K562 (cell line): Measurements from ENCODE around the gene IPO13. TPM values are rescaled to one million over a fixed set of nuclear protein-coding genes. Genes with fewer than 3 reads are reported as not detected.
A peak's percentile ranks its signal among the peaks of the same experiment; 100 is the strongest.

ENCODE experiments used
- ATF7 ChIP-seq: fragments of 450-650 bp; IDR thresholded peaks from 2 replicates; pipeline ENCODE4 v1.7.1; 2014; ENCODE audit warnings: mild to moderate bottlenecking, moderate library complexity
- BRF1 ChIP-seq: IDR thresholded peaks from 3 replicates; pipeline ENCODE4 v1.6.1; 2011; ENCODE audit warnings: borderline replicate concordance, mild to moderate bottlenecking; ENCODE audit not compliant: insufficient read length; ENCODE audit errors: extremely low read depth
- C11orf30 ChIP-seq: fragments of 450-650 bp; IDR thresholded peaks from 2 replicates; pipeline ENCODE4 v1.6.1; 2016; ENCODE audit warnings: low read depth, mild to moderate bottlenecking
- DACH1 ChIP-seq: fragments of 450-650 bp; IDR thresholded peaks from 2 replicates; pipeline ENCODE4 v1.6.1; 2018; ENCODE audit not compliant: partially characterized antibody
- HCFC1 ChIP-seq: IDR thresholded peaks from 2 replicates; pipeline ENCODE4 v1.6.1; 2012; ENCODE audit warnings: low read depth, low read length, improper control_type of control experiment
- HOMEZ ChIP-seq: fragments of 250-450 bp; sonication (Bioruptor Pico); IDR thresholded peaks from 2 replicates; pipeline ENCODE4 v1.4.0; 2020; ENCODE audit warnings: mild to moderate bottlenecking, moderate library complexity
- JUN ChIP-seq, 2 experiments: sonication (generic) in 1 of 2; formaldehyde crosslinking in 1 of 2; IDR thresholded peaks; 2 replicates each; pipeline versions ENCODE4 v1.6.1 to v1.8.0; 2012 to 2022; ENCODE audit warnings: borderline replicate concordance in 2 of 2, mild to moderate bottlenecking in 2 of 2, improper control_type of control experiment in 1 of 2, low read depth in 1 of 2, low read length in 1 of 2, missing genetic modification reagents in 1 of 2
- POLR2B ChIP-seq: fragments of 450-650 bp; IDR thresholded peaks from 2 replicates; pipeline ENCODE4 v1.6.1; 2018; ENCODE audit warnings: low read depth; ENCODE audit not compliant: partially characterized antibody
- SPI1 ChIP-seq: IDR thresholded peaks from 2 replicates; pipeline ENCODE4 v1.6.1; 2011; ENCODE audit warnings: low read depth, low read length, control low read depth, borderline replicate concordance
- STAG1 ChIP-seq: sonication (generic); formaldehyde crosslinking; IDR thresholded peaks from 2 replicates; pipeline ENCODE4 v1.5.0; 2020; ENCODE audit warnings: missing genetic modification reagents, borderline replicate concordance
- STAT5B ChIP-seq: fragments of 250-450 bp; sonication (Bioruptor Pico); IDR thresholded peaks from 2 replicates; pipeline ENCODE4 v1.8.0; 2021; ENCODE audit warnings: mild to moderate bottlenecking, inconsistent platforms
- SUPT5H ChIP-seq: fragments of 450-650 bp; IDR thresholded peaks from 2 replicates; pipeline ENCODE4 v1.6.1; 2016
- U2AF1 ChIP-seq: fragments of 200-400 bp; formaldehyde crosslinking; optimal IDR thresholded peaks from 2 replicates; pipeline ENCODE3; 2017; ENCODE audit warnings: mild to moderate bottlenecking, low read depth, low read length, moderate library complexity
- ZBTB2 ChIP-seq: fragments of 450-650 bp; IDR thresholded peaks from 2 replicates; pipeline ENCODE4 v1.6.1; 2016; ENCODE audit warnings: antibody characterized with exemption
- ZNF212 ChIP-seq: fragments of 450-650 bp; formaldehyde crosslinking; IDR thresholded peaks from 2 replicates; pipeline ENCODE4 v1.4.0; 2020; ENCODE audit warnings: mild to moderate bottlenecking
- ZNF217 ChIP-seq: sonication (generic); formaldehyde crosslinking; IDR thresholded peaks from 2 replicates; pipeline ENCODE4 v1.8.0; 2022; ENCODE audit warnings: mild to moderate bottlenecking, missing genetic modification reagents
- ZNF699 ChIP-seq: fragments of 250-450 bp; sonication (Bioruptor Pico); IDR thresholded peaks from 2 replicates; pipeline ENCODE4 v1.8.0; 2021; ENCODE audit warnings: mild to moderate bottlenecking, moderate library complexity; ENCODE audit not compliant: insufficient replicate concordance
- polyA plus RNA-seq, 8 experiments: library from polyadenylated mRNA; depleted of rRNA in 4 of 8; stranded (reverse) in 5 of 8; unstranded in 3 of 8; fragments of >200 nt; fragmentation: Nextera tagmentation in 2 of 8; fragmentation: Illumina TruSeq in 1 of 8; extraction: Ambion mirVana in 2 of 8; extraction: Trizol in 1 of 8; gene quantifications; 2 replicates each; pipeline versions ENCODE4 v1.2.1 to v1.2.3, GENCODE V29; 2011 to 2014; ENCODE audit warnings: inconsistent platforms in 1 of 8, missing spikeins in 1 of 8
- total RNA-seq, 7 experiments: library from RNA; depleted of rRNA in 6 of 7; stranded (reverse); fragments of >200 nt in 6 of 7; fragmentation: Illumina TruSeq in 2 of 7; extraction: Trizol in 2 of 7; gene quantifications; 2 replicates each; pipeline versions ENCODE4 v1.2.1 to v1.2.3, GENCODE V29; 2011 to 2021; ENCODE audit warnings: low replicate concordance in 1 of 7
- TF ChIP-seq, protein P1 (sequence below): sonication (generic); formaldehyde crosslinking; IDR thresholded peaks from 2 replicates; pipeline ENCODE4 v1.8.1; 2023; ENCODE audit warnings: mild to moderate bottlenecking, missing genetic modification reagents
- TF ChIP-seq, protein P2 (sequence below): IDR thresholded peaks from 2 replicates; pipeline ENCODE4 v1.6.1; 2012; ENCODE audit warnings: low read depth, low read length, improper control_type of control experiment, borderline replicate concordance
- TF ChIP-seq, protein P3 (sequence below): IDR thresholded peaks from 2 replicates; pipeline ENCODE4 v1.6.1; 2011; ENCODE audit not compliant: insufficient read length; ENCODE audit errors: extremely low read depth

The IPO13 gene
- total and polyA plus RNA-seq, 9 of the 15 experiments (the other 6 are each of a cell fraction or from before 2014, with no cell fraction given), result 7.0 to 30.8 (median 16.2) TPM

DNA sequence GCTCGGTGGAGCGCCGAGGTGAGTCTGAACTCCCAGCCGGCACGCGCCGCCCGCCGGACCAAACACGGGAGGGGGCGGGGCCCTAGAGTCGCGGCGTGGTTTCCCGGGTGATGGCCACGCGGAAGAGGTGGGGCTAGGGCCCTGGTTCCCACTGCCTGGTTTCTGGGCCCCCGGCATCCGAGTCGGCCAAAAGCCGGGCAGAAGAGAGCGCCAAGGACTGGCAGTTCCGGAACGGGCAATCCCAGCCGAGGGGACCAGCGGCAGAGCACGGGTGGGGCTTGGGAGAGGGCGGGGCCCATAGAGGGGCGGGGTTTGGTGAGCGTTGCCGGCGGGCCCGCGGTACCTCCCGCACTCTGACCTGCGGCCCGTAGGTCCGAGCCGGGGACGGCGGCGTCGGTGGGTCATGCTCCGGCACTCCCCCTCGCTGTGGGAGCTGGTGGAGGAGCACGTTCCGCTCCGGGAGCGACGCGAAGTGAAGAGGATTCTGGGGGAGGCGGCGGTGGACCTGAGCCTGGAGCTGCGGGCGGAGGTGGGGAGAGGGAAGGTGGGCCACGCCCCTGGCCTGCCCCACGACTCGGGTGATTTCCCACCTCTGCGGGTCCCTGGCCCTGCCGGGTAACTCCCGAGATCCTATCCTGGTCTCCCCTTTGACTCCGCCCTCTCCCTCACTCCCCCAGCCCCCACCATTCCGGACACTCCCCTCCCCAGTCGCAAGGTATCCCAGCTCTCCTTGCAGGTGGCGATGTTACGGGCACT is 44.9 kb downstream of the IPO13 start, which contains the start of gene CCDC24 (continued):
- peak; percentile 44 for TF ChIP-seq POLR2B
- TF ChIP-seq ZNF217 (CRISPR knock-in tag), result no peak
- peak; percentile 59; the same call in 1 of the 2 replicates for TF ChIP-seq ATF7
- no peak for TF ChIP-seq ZNF699
- peak; percentile 77 for TF ChIP-seq SUPT5H
- TF ChIP-seq, protein P1, sequence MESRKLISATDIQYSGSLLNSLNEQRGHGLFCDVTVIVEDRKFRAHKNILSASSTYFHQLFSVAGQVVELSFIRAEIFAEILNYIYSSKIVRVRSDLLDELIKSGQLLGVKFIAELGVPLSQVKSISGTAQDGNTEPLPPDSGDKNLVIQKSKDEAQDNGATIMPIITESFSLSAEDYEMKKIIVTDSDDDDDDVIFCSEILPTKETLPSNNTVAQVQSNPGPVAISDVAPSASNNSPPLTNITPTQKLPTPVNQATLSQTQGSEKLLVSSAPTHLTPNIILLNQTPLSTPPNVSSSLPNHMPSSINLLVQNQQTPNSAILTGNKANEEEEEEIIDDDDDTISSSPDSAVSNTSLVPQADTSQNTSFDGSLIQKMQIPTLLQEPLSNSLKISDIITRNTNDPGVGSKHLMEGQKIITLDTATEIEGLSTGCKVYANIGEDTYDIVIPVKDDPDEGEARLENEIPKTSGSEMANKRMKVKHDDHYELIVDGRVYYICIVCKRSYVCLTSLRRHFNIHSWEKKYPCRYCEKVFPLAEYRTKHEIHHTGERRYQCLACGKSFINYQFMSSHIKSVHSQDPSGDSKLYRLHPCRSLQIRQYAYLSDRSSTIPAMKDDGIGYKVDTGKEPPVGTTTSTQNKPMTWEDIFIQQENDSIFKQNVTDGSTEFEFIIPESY (CRISPR knock-in tag), result peak; percentile 55; the same call in 1 of the 2 replicates
- TF ChIP-seq HOMEZ, result no peak
- no peak for TF ChIP-seq STAG1 (CRISPR knock-in tag)
- TF ChIP-seq DACH1, result no peak
- TF ChIP-seq, protein P2, sequence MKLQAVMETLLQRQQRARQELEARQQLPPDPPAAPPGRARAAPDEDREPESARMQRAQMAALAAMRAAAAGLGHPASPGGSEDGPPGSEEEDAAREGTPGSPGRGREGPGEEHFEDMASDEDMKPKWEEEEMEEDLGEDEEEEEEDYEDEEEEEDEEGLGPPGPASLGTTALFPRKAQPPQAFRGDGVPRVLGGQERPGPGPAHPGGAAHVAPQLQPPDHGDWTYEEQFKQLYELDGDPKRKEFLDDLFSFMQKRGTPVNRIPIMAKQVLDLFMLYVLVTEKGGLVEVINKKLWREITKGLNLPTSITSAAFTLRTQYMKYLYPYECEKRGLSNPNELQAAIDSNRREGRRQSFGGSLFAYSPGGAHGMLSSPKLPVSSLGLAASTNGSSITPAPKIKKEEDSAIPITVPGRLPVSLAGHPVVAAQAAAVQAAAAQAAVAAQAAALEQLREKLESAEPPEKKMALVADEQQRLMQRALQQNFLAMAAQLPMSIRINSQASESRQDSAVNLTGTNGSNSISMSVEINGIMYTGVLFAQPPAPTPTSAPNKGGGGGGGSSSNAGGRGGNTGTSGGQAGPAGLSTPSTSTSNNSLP, result no peak
- TF ChIP-seq BRF1, result no peak
- TF ChIP-seq C11orf30, result no peak
- no peak; the same call in 1 of the 2 replicates for TF ChIP-seq HCFC1
- TF ChIP-seq ZNF212 (CRISPR knock-in tag), result no peak
- TF ChIP-seq U2AF1, result peak; percentile 67
- TF ChIP-seq STAT5B (CRISPR knock-in tag), result no peak
- no peak for TF ChIP-seq JUN (IDR thresholded peaks at IDR 0.05; ENCODE audit: borderline replicate concordance, low read depth, low read length)
- no peak; the same call in 1 of the 2 replicates for TF ChIP-seq JUN (CRISPR knock-in tag; IDR thresholded peaks at IDR 0.05; ENCODE audit: borderline replicate concordance)
- TF ChIP-seq SPI1, result no peak
- TF ChIP-seq ZBTB2, result no peak; the same call in 1 of the 2 replicates
- TF ChIP-seq, protein P3, sequence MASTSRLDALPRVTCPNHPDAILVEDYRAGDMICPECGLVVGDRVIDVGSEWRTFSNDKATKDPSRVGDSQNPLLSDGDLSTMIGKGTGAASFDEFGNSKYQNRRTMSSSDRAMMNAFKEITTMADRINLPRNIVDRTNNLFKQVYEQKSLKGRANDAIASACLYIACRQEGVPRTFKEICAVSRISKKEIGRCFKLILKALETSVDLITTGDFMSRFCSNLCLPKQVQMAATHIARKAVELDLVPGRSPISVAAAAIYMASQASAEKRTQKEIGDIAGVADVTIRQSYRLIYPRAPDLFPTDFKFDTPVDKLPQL, result no peak
